DOHH2 (cell line): ENCODE measurements around the gene LEMD1.

Experiments used
- EZH2phosphoT487 ChIP-seq: fragments of 200-600 bp; sonication (generic); IDR thresholded peaks from 2 replicates; pipeline ENCODE4 v1.6.1; 2017; ENCODE audit warnings: borderline replicate concordance, mild to moderate bottlenecking, antibody characterized with exemption, low read length, moderate library complexity, mixed read lengths
- TF ChIP-seq, protein P1 (sequence below): fragments of 200-600 bp; sonication (generic); IDR thresholded peaks from one replicate; pipeline ENCODE4 v1.5.1; 2014; ENCODE audit warnings: antibody characterized with exemption, mild to moderate bottlenecking, low read depth, low read length; ENCODE audit not compliant: poor library complexity, severe bottlenecking

DNA sequence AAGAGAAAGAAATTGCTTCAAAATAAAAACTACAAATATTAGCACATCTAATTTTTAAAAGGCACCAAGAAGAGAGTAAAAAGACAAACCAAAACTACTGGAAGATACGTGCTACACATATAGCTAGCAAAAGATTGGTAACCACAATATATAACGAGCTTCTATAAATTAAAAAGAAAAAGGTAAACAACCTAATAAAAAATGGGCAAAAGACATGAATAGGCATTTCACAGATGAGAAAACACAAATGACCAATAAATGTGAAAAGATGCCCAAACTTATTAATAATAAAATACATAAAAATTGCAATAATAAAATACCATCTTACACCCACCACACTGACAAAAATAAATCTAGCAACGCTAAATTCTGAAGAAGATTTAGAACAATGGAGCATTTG is 26.2 kb downstream of the LEMD1 start:
- no peak for TF ChIP-seq EZH2phosphoT487
- TF ChIP-seq, protein P1, sequence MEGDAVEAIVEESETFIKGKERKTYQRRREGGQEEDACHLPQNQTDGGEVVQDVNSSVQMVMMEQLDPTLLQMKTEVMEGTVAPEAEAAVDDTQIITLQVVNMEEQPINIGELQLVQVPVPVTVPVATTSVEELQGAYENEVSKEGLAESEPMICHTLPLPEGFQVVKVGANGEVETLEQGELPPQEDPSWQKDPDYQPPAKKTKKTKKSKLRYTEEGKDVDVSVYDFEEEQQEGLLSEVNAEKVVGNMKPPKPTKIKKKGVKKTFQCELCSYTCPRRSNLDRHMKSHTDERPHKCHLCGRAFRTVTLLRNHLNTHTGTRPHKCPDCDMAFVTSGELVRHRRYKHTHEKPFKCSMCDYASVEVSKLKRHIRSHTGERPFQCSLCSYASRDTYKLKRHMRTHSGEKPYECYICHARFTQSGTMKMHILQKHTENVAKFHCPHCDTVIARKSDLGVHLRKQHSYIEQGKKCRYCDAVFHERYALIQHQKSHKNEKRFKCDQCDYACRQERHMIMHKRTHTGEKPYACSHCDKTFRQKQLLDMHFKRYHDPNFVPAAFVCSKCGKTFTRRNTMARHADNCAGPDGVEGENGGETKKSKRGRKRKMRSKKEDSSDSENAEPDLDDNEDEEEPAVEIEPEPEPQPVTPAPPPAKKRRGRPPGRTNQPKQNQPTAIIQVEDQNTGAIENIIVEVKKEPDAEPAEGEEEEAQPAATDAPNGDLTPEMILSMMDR, result no peak
